Measurements from ENCODE around the gene FBXO33.
A peak's percentile ranks its signal among the peaks of the same experiment; 100 is the strongest.

Gene FBXO33

DNA sequence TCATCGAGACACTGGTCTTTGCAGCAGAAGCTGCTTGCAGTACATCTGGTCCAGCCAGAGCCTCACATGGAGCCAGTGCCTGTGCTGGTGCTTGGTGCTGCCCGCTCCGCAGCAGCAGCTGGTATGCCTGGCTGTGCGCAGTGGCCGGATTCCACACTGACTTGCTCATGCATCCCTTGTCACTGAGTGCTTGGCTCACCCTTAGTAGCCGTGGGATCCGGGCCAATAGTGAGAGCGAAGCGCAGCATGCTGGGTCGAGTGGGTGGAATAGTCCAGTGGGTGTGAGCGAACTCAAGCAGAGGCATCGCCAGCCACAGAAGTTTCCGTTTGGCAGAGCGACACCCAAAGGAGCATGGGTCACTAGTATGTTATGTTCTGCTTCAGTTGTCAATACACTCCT, 10.1 kb upstream of the FBXO33 start:
- DNase-seq (ENCODE audit: low read depth), result no peak
- TF ChIP-seq, protein P1, sequence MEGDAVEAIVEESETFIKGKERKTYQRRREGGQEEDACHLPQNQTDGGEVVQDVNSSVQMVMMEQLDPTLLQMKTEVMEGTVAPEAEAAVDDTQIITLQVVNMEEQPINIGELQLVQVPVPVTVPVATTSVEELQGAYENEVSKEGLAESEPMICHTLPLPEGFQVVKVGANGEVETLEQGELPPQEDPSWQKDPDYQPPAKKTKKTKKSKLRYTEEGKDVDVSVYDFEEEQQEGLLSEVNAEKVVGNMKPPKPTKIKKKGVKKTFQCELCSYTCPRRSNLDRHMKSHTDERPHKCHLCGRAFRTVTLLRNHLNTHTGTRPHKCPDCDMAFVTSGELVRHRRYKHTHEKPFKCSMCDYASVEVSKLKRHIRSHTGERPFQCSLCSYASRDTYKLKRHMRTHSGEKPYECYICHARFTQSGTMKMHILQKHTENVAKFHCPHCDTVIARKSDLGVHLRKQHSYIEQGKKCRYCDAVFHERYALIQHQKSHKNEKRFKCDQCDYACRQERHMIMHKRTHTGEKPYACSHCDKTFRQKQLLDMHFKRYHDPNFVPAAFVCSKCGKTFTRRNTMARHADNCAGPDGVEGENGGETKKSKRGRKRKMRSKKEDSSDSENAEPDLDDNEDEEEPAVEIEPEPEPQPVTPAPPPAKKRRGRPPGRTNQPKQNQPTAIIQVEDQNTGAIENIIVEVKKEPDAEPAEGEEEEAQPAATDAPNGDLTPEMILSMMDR (IDR thresholded peaks at IDR 0.05; ENCODE audit: low read depth, low read length, missing control alignments), result no peak
- no peak overlapping the region for H3K4me3 ChIP-seq (ENCODE audit: low read depth, low read length)

DNA sequence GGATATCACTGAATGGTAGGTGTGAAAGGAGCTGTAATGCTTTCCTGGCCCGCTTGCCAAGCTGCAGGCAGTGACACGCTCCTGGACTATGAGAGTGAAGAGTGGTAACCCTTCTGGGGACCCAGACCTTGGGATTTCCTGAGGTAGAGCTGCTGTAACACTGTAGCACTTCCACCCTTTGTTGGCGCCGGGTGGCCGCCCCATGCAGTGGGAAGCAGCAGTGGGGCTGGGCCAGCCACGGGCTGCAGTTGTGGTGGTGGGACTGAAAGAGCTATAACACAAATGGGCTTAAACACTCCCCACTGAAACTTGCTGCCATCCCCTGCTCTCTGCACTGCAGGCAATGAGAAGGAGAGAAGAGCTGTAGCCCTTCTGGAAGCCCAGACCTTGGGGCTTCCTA, 9.6 kb upstream of the FBXO33 start:
- no peak overlapping the region for H3K4me3 ChIP-seq (ENCODE audit: low read depth, low read length)
- DNase-seq (ENCODE audit: low read depth), result no peak
- TF ChIP-seq, protein P1 (IDR thresholded peaks at IDR 0.05; ENCODE audit: low read depth, low read length, missing control alignments), result no peak

DNA sequence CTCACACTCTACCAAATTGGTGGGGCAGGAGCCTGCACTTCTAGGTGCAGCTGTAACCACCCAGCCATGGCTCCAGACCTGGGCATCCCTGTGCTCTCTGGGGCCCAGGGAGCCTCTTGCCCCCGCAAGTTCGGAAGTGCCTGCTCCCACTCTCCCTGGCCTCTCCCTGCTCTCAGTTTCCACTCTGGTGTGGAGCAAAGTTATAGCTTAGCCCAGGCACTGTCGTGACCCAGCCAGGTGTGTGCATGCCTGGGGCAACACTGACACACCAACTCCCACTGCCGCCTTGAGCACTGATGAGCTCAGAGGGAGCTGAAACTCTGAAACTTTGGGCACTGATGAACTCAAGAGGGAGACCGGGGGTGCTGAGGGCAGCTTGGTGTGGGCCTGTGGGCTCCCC, 8.7 kb upstream of the FBXO33 start:
- no peak overlapping the region for H3K4me3 ChIP-seq (ENCODE audit: low read depth, low read length)
- no peak for DNase-seq (ENCODE audit: low read depth)
- TF ChIP-seq, protein P1 (IDR thresholded peaks at IDR 0.05; ENCODE audit: low read depth, low read length, missing control alignments), result no peak

DNA sequence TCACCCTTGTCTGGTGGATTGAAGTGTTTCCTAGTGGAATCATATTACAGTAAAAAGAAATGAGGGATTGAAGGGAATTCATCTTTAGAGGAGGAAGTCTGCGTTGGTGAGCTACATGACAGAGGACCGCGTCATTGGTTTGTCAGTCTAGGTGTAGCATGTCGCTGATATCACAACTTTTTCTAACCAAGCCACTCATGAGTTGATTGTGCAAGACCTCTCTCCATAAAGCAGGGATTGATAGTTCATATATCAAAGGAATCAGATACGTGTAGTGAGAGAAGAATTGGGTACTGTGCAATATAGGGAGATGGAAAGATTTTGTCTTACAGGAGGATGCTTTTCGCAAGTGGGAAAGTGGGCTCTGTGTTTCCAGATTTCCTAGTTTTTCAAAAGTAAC, 3.0 kb upstream of the FBXO33 start:
- TF ChIP-seq, protein P1 (IDR thresholded peaks at IDR 0.05; ENCODE audit: low read depth, low read length, missing control alignments), result no peak
- no peak overlapping the region for H3K4me3 ChIP-seq (ENCODE audit: low read depth, low read length)
- no peak for DNase-seq (ENCODE audit: low read depth)

DNA sequence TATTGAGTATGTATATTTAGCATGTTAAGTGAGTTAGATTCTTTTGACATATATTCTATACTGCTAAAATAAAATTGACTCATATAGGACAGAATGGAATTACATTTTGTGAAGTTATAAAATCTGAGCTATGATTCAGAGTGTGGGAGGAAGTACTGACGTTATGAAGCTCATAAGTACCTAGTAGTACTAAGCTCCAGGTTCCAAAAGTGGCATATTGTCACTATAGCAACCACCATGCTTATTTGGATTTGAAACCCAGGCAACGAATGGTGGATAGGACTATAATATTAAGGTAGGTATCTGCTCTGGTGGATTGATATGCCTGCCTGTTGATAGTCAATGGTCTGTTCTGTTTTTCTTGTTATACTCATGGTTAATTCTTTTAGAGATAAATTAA, 2.2 kb upstream of the FBXO33 start:
- no peak overlapping the region for H3K4me3 ChIP-seq (ENCODE audit: low read depth, low read length)
- TF ChIP-seq, protein P1 (IDR thresholded peaks at IDR 0.05; ENCODE audit: low read depth, low read length, missing control alignments), result no peak
- no peak for DNase-seq (ENCODE audit: low read depth)

DNA sequence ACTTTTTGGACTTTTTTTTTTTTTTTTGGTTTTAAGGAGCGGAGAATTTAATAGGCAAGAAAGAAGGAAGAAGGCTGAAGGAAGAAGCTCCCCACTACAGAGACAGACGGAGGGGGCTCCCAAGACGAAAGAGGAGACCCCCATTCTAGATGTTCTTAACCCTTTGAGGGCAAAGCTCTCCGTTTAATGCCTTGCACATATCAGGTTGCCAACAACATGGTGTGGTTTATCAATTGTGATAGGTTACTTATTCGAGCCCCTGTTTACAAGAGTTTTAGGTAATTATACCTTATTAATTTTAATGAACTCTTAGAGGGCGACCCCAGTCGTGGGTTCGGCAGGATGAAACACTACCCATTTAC, 1.2 kb upstream of the FBXO33 start:
- no peak for DNase-seq (ENCODE audit: low read depth)
- TF ChIP-seq, protein P1 (IDR thresholded peaks at IDR 0.05; ENCODE audit: low read depth, low read length, missing control alignments), result no peak
- peak overlapping the region; percentile 89 for H3K4me3 ChIP-seq (ENCODE audit: low read depth, low read length)

DNA sequence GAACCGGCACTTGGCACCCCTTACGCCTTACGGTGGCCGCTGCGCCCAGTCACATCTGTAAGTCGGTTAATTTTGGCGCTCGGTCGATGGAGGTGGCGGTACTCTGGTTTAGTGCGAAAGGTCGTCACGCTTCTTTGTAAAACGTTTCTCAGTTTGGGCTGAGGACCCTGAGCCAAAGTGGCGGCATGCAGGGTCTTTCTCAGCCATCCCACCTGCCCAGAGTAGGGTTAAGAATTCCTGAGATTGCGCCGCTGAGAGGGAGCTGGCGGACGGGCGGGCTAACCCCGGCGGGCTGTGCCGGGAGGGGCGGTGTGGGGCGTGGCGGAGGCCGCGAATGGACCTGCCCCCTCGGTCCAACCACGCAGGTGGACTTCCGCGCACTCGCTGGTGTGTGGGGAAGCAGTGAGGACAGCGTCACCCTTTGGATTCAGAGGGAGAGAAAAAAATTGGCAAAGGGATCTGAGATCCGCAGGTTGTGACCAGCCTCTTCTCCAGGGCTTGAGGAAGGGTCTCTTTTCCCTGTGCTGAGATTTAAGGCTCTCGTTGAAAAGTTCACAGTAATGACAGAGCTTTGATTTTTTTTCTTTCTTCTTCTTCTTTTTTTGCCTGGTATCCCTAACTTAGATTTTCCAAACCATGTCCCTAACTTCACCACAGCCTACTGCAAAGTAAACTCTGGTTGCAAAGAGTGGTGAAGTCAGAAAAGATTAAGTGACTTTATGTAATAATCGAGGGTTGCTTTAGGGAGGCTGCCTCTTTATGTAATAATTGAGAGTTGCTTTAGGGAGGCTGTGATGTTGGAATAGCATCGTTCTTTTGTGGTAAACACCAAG, 602 bp upstream of the FBXO33 start:
- TF ChIP-seq, protein P1 (IDR thresholded peaks at IDR 0.05; ENCODE audit: low read depth, low read length, missing control alignments), result no peak

More for the DNA sequence above, 602 bp upstream of the FBXO33 start:
- H3K4me3 ChIP-seq (ENCODE audit: low read depth, low read length), result peak overlapping the region; percentile 89
- peak; percentile 56 for DNase-seq (ENCODE audit: low read depth)

Data from GM12864 (cell line).